Panc1 (cell line): Measurements from ENCODE around the gene KMT5B. TPM values are rescaled to one million over a fixed set of nuclear protein-coding genes. Genes with fewer than 3 reads are reported as not detected.

Experiments used
- ATAC-seq: fragments of 200-7000 bp; cut with Tn5 transposase; 2 replicates; pipeline ENCODE4 v1.9.1; 2020; ENCODE audit warnings: mild to moderate bottlenecking, moderate library complexity
- BruUV-seq: library from RNA; stranded (reverse); fragments of 400-500 nt; replicated peaks from 2 replicates; lab custom pipeline; 2021; lab: Mats Ljungman, UMichigan
- CTCF ChIA-PET: fragments of 300-600 bp; sonication (Branson Sonifier 250); formaldehyde crosslinking; loops from one replicate; lab custom pipeline; 2022; ENCODE audit warnings: antibody characterized with exemption; lab: Charles Lee
- POLR2A ChIA-PET: fragments of 300-600 bp; sonication (Branson Sonifier 250); formaldehyde crosslinking; loops from one replicate; lab custom pipeline; 2022; ENCODE audit warnings: antibody characterized with exemption; lab: Charles Lee
- DNase-seq: peaks from one replicate; pipeline ENCODE4 v3.0.0-alpha.2; 2010; ENCODE audit warnings: low read depth, low spot score
- H3K27ac ChIP-seq: 2 replicates; pipeline ENCODE4 v1.5.1; 2011; ENCODE audit warnings: mild to moderate bottlenecking, low read length, inconsistent platforms
- H3K27me3 ChIP-seq: fragments of 200-500 bp; sonication (Bioruptor generic); 2 replicates; pipeline ENCODE4 v1.6.0; 2014; ENCODE audit warnings: low read length, inconsistent platforms; ENCODE audit not compliant: control insufficient read depth, insufficient read depth
- H3K36me3 ChIP-seq: fragments of 200-500 bp; sonication (Bioruptor generic); 2 replicates; pipeline ENCODE4 v1.5.1; 2014; ENCODE audit warnings: inconsistent platforms, mild to moderate bottlenecking, low read length, moderate library complexity; ENCODE audit not compliant: control insufficient read depth, insufficient read depth
- H3K4me1 ChIP-seq: 2 replicates; pipeline ENCODE4 v1.5.1; 2011; ENCODE audit warnings: inconsistent platforms, mild to moderate bottlenecking, low read length, moderate library complexity; ENCODE audit not compliant: control insufficient read depth, insufficient read depth
- H3K4me3 ChIP-seq, 2 experiments: 2 replicates each; pipeline ENCODE4 v1.5.1; 2011 to 2012; ENCODE audit warnings: low read depth in 2 of 2, low read length in 2 of 2, mild to moderate bottlenecking in 2 of 2, inconsistent platforms in 1 of 2, moderate library complexity in 1 of 2
- H3K9me3 ChIP-seq: fragments of 200-500 bp; sonication (Bioruptor generic); 2 replicates; pipeline ENCODE4 v1.5.1; 2014; ENCODE audit warnings: low read depth, mild to moderate bottlenecking, inconsistent platforms, low read length, moderate library complexity; ENCODE audit not compliant: control insufficient read depth, insufficient read depth
- CTCF ChIP-seq: fragments of 450-650 bp; IDR thresholded peaks from 2 replicates; pipeline ENCODE4 v1.5.1; 2017; ENCODE audit warnings: mild to moderate bottlenecking
- POLR2AphosphoS5 ChIP-seq: IDR thresholded peaks from 2 replicates; pipeline ENCODE4 v1.6.1; 2012; ENCODE audit warnings: mild to moderate bottlenecking, low read depth, low read length, moderate library complexity
- REST ChIP-seq, 2 experiments: IDR thresholded peaks; 2 replicates each; pipeline ENCODE4 v1.6.1; 2011 to 2012; ENCODE audit warnings: low read depth in 2 of 2, control low read depth in 1 of 2, low read length in 1 of 2, mild to moderate bottlenecking in 1 of 2, moderate library complexity in 1 of 2; ENCODE audit not compliant: insufficient read depth in 1 of 2
- SIN3A ChIP-seq: IDR thresholded peaks from 2 replicates; pipeline ENCODE4 v1.6.1; 2012; ENCODE audit warnings: low read depth, mild to moderate bottlenecking, low read length, moderate library complexity, borderline replicate concordance; ENCODE audit not compliant: insufficient read depth
- TCF7L2 ChIP-seq: IDR thresholded peaks from 2 replicates; pipeline ENCODE4 v1.6.1; 2011; ENCODE audit warnings: mild to moderate bottlenecking, low read depth, low read length, inconsistent platforms
- in situ Hi-C: cut with HindIII; loops from 2 replicates; pipeline ENCODE4 v1.10.0; 2016; ENCODE audit warnings: low sequenced_read_pairs, low pct_unique_long_range_greater_than_20kb
- intact Hi-C: fragments of 100-400 bp; cut with micrococcal nuclease; formaldehyde crosslinking; loops from one replicate; pipeline ENCODE4 v1.10.0; 2022; ENCODE audit not compliant: unreplicated experiment
- total RNA-seq: library from RNA; stranded (reverse); gene quantifications from one replicate; pipeline ENCODE4 v1.2.1, GENCODE V29; 2021; ENCODE audit not compliant: unreplicated experiment

KMT5B gene
- total RNA-seq, 1 experiment from 2014 or later = 48.6 TPM

- intact Hi-C loops = no loop called here
Measured at GRCh38 chr11:68177877-68178276, 35.2 kb downstream of the KMT5B start.

GRCh38 chr11:68173926-68174325, 39.2 kb downstream of the KMT5B start:
- H3K36me3 ChIP-seq = peaks cover 34% of the 10 kb centered on the region
- intact Hi-C loops (no loop called here), in situ Hi-C loops (loop anchor here (5.0 kb wide), 1 partner anchor 38 kb away; the partner anchor contains the start of gene KMT5B)
- ATAC-seq (no peak), DNase-seq (no peak)
- H3K9me3 ChIP-seq = no peaks in the 10 kb centered on the region
- H3K27me3 ChIP-seq = no peaks in the 10 kb centered on the region
- CTCF ChIA-PET = no interaction called here
- no peak for TF ChIP-seq POLR2AphosphoS5
- TF ChIP-seq SIN3A = no peak
- TF ChIP-seq REST (IDR thresholded peaks at IDR 0.05; ENCODE audit: insufficient read depth in 1 of 2, low read depth in 2 of 2, low read length in 1 of 2) = no peak
- no peak for TF ChIP-seq TCF7L2
- no peak for TF ChIP-seq CTCF
- no TSS peak for BruUV-seq
- H3K27ac ChIP-seq = no peak overlapping the region
- H3K4me1 ChIP-seq = no peaks in the 10 kb centered on the region
- POLR2A ChIA-PET = no interaction called here
- H3K4me3 ChIP-seq = no peak overlapping the region

More at GRCh38 chr11:68177877-68178276, 35.2 kb downstream of the KMT5B start:
- ChIA-PET POLR2A (no interaction called here), CTCF (no interaction called here)
- in situ Hi-C loops = no loop called here
- Histone ChIP-seq H3K27me3 (no peaks in the 10 kb centered on the region), H3K4me3 (no peak overlapping the region), H3K9me3 (no peaks in the 10 kb centered on the region), H3K36me3 (peaks cover 18% of the 10 kb centered on the region), H3K27ac (no peak overlapping the region), H3K4me1 (no peaks in the 10 kb centered on the region)
- ATAC-seq (no peak), DNase-seq (no peak)
- TF ChIP-seq POLR2AphosphoS5 = no peak
- no peak for TF ChIP-seq SIN3A
- no peak for TF ChIP-seq REST (IDR thresholded peaks at IDR 0.05; ENCODE audit: insufficient read depth in 1 of 2, low read depth in 2 of 2, low read length in 1 of 2)
- BruUV-seq = TSS peak; percentile 14
